ENCODE results near the gene MFRP. TPM values are rescaled to one million over a fixed set of nuclear protein-coding genes. Genes with fewer than 3 reads are reported as not detected.

MFRP gene
- total RNA-seq, 2 experiments from 2014 or later = not detected

- Mint-ChIP-seq H3K36me3 (ENCODE audit: low read depth) (peaks cover 24% of the 10 kb centered on the region), H3K9me3 (no peaks in the 10 kb centered on the region), H3K4me1 (ENCODE audit: low read depth) (peaks cover 46% of the 10 kb centered on the region), H3K4me3 (peak overlapping the region; percentile 98), H3K27me3 (peaks cover 10% of the 10 kb centered on the region), H3K27ac (peak overlapping the region; percentile 99)
- DNase-seq = no peak
- CTCF ChIA-PET = interaction anchor here (0.7 to 10.9 kb wide), 4 partner anchors 12 to 166 kb away, joined by 3 to 201 read pairs (median 10); no protein-coding TSS in a partner anchor
- ATAC-seq = no peak
- POLR2A ChIA-PET = interaction anchor here (0.8 to 3.1 kb wide), 5 partner anchors 12 to 17 kb away, joined by 3 to 11 read pairs (median 6); partner anchors contain the start of gene MCAM
- no peak for TF ChIP-seq CTCF (IDR thresholded peaks at IDR 0.05)
- intact Hi-C loops (cut with micrococcal nuclease) = no loop called here
These were observed 11.3 kb downstream of the MFRP start for GRCh38 chr11:119335091-119335654.

GRCh38 chr11:119334174-119334930 lies 12.2 kb downstream of the MFRP start, which contains the start of gene RNF26:
TSS of gene RNF26 (plus strand) at chr11:119334527. CDS start at chr11:119335123, 596 bp downstream.
- intact Hi-C loops (cut with micrococcal nuclease) = no loop called here
- H3K4me1 Mint-ChIP-seq (ENCODE audit: low read depth) = peaks cover 44% of the 10 kb centered on the region
- TF ChIP-seq CTCF (IDR thresholded peaks at IDR 0.05) = no peak
- DNase-seq (peak; percentile 97), ATAC-seq (peak; percentile 95)
- peaks cover 23% of the 10 kb centered on the region for H3K36me3 Mint-ChIP-seq (ENCODE audit: low read depth)
- CTCF ChIA-PET = interaction anchor here (4.9 to 10.9 kb wide), 2 partner anchors 11 to 21 kb away, joined by 17 to 201 read pairs; no protein-coding TSS in a partner anchor
- H3K9me3 Mint-ChIP-seq = no peaks in the 10 kb centered on the region
- H3K27ac Mint-ChIP-seq = peak within 1 kb of the TSS; percentile 99
- H3K27me3 Mint-ChIP-seq = peaks cover 9% of the 10 kb centered on the region
- peak within 1 kb of the TSS; percentile 98 for H3K4me3 Mint-ChIP-seq
- POLR2A ChIA-PET = interaction anchor here (0.8 to 3.1 kb wide), 7 partner anchors 11 to 47 kb away, joined by 3 to 11 read pairs (median 4); partner anchors contain the start of genes MCAM and USP2

DNA sequence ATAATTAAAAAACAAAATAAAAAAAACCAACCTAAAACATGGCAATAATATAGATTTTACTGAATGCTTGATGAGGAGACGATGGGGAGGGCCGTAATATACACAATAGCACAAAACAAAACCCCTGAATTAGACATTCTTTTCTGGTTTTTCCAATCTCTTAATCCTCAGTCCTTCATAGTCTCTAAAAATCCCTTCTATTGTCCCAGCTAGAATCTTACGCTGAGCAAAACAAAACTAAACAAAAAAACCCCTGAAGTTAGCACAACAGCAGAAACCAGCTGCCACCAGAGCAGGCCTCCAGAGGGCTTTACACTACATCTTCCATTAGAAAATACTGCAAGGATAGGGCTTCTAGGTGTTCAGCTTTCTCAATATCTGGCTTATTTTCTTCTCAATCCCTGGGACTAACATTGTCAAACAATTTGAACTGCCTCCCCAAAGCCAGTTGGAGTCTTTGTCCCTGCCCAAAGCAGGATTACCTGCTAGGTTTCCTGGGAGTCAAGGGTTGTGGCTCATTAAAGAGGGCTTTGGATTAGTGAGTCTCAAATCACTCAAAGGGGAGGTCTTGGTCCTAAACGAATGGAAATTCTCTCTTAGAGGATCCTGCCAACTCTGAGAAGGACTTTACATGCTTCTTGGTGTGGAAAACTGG lies 14.3 kb downstream of the MFRP start:
- ATAC-seq (no peak), DNase-seq (no peak)
- no peak overlapping the region for H3K27ac Mint-ChIP-seq
- peaks cover 29% of the 10 kb centered on the region for H3K4me1 Mint-ChIP-seq (ENCODE audit: low read depth)
- no peak for TF ChIP-seq CTCF (IDR thresholded peaks at IDR 0.05)
- intact Hi-C loops (cut with micrococcal nuclease) = no loop called here
- no peaks in the 10 kb centered on the region for H3K27me3 Mint-ChIP-seq
- ChIA-PET POLR2A (interaction anchor here (1.3 kb wide), 1 partner anchor 11 kb away, joined by 8 read pairs; no protein-coding TSS in a partner anchor), CTCF (interaction anchor here (0.7 to 10.9 kb wide), 7 partner anchors 9 to 49 kb away, joined by 3 to 201 read pairs (median 4); partner anchors contain the start of gene USP2)
- peaks cover 16% of the 10 kb centered on the region for H3K36me3 Mint-ChIP-seq (ENCODE audit: low read depth)
- no peaks in the 10 kb centered on the region for H3K9me3 Mint-ChIP-seq
- no peak overlapping the region for H3K4me3 Mint-ChIP-seq

GRCh38 chr11:119330237-119330636 lies 16.3 kb downstream of the MFRP start:
- POLR2A ChIA-PET = no interaction called here
- peaks cover 10% of the 10 kb centered on the region for H3K4me1 Mint-ChIP-seq (ENCODE audit: low read depth)

More at GRCh38 chr11:119330237-119330636, 16.3 kb downstream of the MFRP start:
- Mint-ChIP-seq H3K4me3 (no peak overlapping the region), H3K9me3 (no peaks in the 10 kb centered on the region), H3K27ac (no peak overlapping the region), H3K27me3 (no peaks in the 10 kb centered on the region), H3K36me3 (ENCODE audit: low read depth) (peaks cover 3% of the 10 kb centered on the region)
- CTCF ChIA-PET = interaction anchor here (10.9 kb wide), 1 partner anchor 7 kb away, joined by 201 read pairs; no protein-coding TSS in a partner anchor
- no peak for TF ChIP-seq CTCF (IDR thresholded peaks at IDR 0.05)
- no peak for DNase-seq
- ATAC-seq = no peak
- intact Hi-C loops (cut with micrococcal nuclease) = no loop called here

Data from activated CD8-positive, alpha-beta T cell treated with anti-CD3 and anti-CD28 coated beads for 36 hours (primary cell).